ENCODE results near the gene SH3RF3. TPM values are rescaled to one million over a fixed set of nuclear protein-coding genes. Genes with fewer than 3 reads are reported as not detected.
A peak's percentile ranks its signal among the peaks of the same experiment; 100 is the strongest.

Gene SH3RF3
- total RNA-seq, 2 donors from 2014 or later: 37.4 to 61.7 TPM

DNA sequence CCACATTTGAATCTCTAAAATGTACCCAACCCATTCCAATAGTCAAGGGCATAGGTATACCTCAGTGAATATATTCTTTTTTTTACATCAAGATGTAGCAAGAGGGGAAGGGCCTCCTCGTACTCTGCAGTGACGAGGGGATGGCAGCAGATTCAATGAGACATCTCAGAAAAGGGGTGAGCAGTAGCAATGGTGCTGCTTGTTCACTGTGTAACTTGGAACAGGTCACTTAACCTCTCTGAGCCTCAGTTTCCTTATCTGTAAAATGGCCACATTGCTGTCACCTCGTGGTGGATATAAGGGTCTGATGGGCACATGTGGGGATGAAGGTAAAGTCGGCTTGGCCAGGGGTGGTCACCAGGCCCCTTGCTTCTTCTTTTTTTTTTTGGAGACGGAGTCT lies 263.1 kb downstream of the SH3RF3 start:
- Histone ChIP-seq H3K36me3 (no peaks in the 10 kb centered on the region), H3K4me3 (no peak overlapping the region), H3K9me3 (no peaks in the 10 kb centered on the region), H3K27me3 (replicated peaks; ENCODE audit: insufficient read depth) (no peaks in the 10 kb centered on the region), H3K4me1 (ENCODE audit: control insufficient read depth in 1 of 2, low read depth in 2 of 2) (peaks cover 0 to 15% of the 10 kb centered on the region in 2 donors), H3K27ac (no peak overlapping the region)
- no peak for DNase-seq (ENCODE audit: low spot score)
- TF ChIP-seq, protein P1, sequence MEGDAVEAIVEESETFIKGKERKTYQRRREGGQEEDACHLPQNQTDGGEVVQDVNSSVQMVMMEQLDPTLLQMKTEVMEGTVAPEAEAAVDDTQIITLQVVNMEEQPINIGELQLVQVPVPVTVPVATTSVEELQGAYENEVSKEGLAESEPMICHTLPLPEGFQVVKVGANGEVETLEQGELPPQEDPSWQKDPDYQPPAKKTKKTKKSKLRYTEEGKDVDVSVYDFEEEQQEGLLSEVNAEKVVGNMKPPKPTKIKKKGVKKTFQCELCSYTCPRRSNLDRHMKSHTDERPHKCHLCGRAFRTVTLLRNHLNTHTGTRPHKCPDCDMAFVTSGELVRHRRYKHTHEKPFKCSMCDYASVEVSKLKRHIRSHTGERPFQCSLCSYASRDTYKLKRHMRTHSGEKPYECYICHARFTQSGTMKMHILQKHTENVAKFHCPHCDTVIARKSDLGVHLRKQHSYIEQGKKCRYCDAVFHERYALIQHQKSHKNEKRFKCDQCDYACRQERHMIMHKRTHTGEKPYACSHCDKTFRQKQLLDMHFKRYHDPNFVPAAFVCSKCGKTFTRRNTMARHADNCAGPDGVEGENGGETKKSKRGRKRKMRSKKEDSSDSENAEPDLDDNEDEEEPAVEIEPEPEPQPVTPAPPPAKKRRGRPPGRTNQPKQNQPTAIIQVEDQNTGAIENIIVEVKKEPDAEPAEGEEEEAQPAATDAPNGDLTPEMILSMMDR (IDR thresholded peaks at IDR 0.05): no peak
- ATAC-seq (ENCODE audit: insufficient number of reproducible peaks, low FRiP score, low read depth): no peak

DNA sequence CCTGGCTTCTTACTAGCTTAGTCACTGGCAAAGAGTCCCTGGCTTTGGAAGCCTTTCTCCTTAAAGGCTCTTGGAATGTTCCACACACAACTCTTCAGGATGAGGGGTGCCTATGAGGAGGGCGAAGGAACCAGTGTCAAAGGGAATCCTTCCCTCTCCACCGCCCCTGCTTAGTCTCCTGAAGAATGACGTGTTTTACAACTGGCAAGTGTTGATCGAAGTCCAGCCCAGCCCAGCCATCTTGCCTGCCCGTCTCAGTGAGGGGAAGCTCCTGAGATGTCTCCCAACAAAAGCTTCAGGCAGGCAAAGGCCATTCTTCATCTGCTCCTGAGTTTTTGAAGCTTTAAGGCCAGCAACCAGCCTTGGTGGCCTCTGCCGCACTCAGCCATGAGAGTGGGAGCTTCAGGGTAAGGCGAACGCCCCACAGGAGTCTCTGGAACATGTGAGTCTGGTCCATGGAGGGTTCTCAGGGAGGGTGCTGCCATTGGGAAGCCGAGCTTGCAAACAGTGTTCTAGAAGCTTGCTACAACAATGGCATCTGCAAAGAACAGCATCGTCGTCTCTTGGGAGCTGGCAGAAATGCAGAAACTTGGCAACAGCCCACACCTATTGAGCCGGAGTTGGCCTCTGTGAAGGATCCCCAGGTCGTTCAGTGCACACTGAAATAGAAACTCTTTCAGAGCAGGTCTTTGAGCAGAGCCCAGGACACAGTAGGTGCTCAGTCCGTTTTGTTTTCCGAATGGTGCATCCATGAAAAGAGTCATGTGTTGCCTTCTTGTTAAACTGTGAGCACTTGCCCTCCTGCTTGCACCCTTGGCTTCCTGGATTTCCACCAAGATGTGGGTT lies 264.0 kb downstream of the SH3RF3 start:
- Histone ChIP-seq H3K27ac (no peak overlapping the region), H3K4me3 (no peak overlapping the region), H3K36me3 (no peaks in the 10 kb centered on the region), H3K9me3 (no peaks in the 10 kb centered on the region), H3K27me3 (replicated peaks; ENCODE audit: insufficient read depth) (no peaks in the 10 kb centered on the region), H3K4me1 (ENCODE audit: control insufficient read depth in 1 of 2, low read depth in 2 of 2) (peaks cover 0 to 15% of the 10 kb centered on the region in 2 donors)
- DNase-seq (ENCODE audit: low spot score): no peak
- TF ChIP-seq, protein P1 (IDR thresholded peaks at IDR 0.05): no peak
- ATAC-seq (ENCODE audit: insufficient number of reproducible peaks, low FRiP score, low read depth): no peak

DNA sequence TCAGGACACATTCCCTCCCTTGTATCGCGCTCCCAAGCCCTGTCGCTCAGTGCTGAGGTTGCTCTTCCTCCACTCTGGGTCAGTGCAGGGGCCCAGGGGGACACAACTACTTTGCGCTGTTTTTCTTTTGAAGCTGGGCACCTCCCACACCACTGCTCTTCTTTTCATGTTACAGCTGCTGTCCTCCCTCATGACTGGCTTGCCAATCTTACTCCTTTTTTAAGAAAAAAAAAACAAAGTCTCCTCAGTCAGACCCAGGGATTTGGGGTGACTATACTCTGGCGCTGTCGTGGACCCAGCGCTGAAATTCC lies 264.6 kb downstream of the SH3RF3 start:
- H3K4me1 ChIP-seq (ENCODE audit: control insufficient read depth in 1 of 2, low read depth in 2 of 2): peaks cover 0 to 18% of the 10 kb centered on the region in 2 donors
- H3K4me3 ChIP-seq: no peak overlapping the region
- H3K36me3 ChIP-seq: no peaks in the 10 kb centered on the region
- no peak overlapping the region for H3K27ac ChIP-seq
- DNase-seq (ENCODE audit: low spot score) (no peak), ATAC-seq (ENCODE audit: insufficient number of reproducible peaks, low FRiP score, low read depth) (no peak)
- H3K9me3 ChIP-seq: no peaks in the 10 kb centered on the region
- no peaks in the 10 kb centered on the region for H3K27me3 ChIP-seq (replicated peaks; ENCODE audit: insufficient read depth)
- TF ChIP-seq, protein P1 (IDR thresholded peaks at IDR 0.05): no peak

DNA sequence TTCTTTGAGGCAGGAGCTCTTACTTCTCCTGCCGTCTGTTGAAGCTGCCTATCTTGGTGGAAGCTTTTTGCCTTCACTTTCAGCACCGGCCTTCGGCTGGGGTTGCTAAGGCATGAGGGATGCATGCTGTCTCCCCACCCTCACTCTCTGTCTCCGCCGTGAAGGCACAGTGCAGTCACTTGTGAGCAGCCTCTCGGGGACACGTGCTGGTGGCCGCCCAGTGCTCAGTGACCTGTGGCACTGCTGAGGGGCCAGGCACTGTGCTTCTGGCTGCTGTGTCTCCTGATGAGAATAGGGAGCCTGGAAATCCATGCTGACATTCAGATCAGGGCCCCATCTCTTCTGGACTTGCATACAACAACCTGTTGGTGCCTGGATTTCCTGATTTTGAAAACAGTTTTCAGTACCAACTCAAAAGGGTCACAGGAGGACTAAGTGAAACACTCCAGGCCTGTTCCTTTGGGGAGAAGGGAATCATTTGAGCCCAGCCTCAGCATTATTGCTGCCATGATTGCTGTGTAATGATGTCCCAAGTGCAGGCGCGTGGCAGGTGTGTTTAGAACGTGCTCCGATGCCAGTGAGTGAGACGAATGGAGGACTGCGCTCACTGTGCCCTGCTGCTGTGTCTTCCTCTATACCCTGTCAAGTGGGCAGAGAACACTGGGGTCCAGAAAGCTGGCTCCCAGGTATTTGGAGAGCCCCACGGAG lies 266.6 kb downstream of the SH3RF3 start:
- Histone ChIP-seq H3K4me3 (no peak overlapping the region), H3K4me1 (ENCODE audit: control insufficient read depth in 1 of 2, low read depth in 2 of 2) (peaks cover 3 to 23% of the 10 kb centered on the region in 2 donors), H3K9me3 (no peaks in the 10 kb centered on the region), H3K27me3 (replicated peaks; ENCODE audit: insufficient read depth) (no peaks in the 10 kb centered on the region), H3K36me3 (peaks cover 7% of the 10 kb centered on the region), H3K27ac (peak overlapping the region in 1 of 2 donors; percentile 29)
- TF ChIP-seq, protein P1 (IDR thresholded peaks at IDR 0.05): no peak
- DNase-seq (ENCODE audit: low spot score) (no peak), ATAC-seq (ENCODE audit: insufficient number of reproducible peaks, low FRiP score, low read depth) (no peak)

Data from thoracic aorta (tissue), 2 donors.